H1 (cell line): ENCODE data around the gene RAB11FIP3. TPM values are rescaled to one million over a fixed set of nuclear protein-coding genes. Genes with fewer than 3 reads are reported as not detected.

Source experiments
- BACH1 ChIP-seq: IDR thresholded peaks from 2 replicates; pipeline ENCODE4 v1.6.1; 2012; ENCODE audit warnings: low read length, improper control_type of control experiment
- CBX8 ChIP-seq: fragments of 300-800, 300-1000 bp; sonication (generic); IDR thresholded peaks from 2 replicates; pipeline ENCODE4 v1.7.1; 2016; ENCODE audit warnings: low read depth, low read length, borderline replicate concordance
- FOSL1 ChIP-seq: IDR thresholded peaks from 2 replicates; pipeline ENCODE4 v1.6.1; 2011; ENCODE audit warnings: mild to moderate bottlenecking, low read depth, low read length, moderate library complexity; ENCODE audit not compliant: insufficient read depth
- GABPA ChIP-seq: IDR thresholded peaks from 2 replicates; pipeline ENCODE4 v1.6.1; 2011; ENCODE audit warnings: mild to moderate bottlenecking, low read length, moderate library complexity, borderline replicate concordance; ENCODE audit not compliant: insufficient read depth
- JUND ChIP-seq: IDR thresholded peaks from 2 replicates; pipeline ENCODE4 v1.6.1; 2011; ENCODE audit warnings: mild to moderate bottlenecking, improper control_type of control experiment, low read length
- KDM1A ChIP-seq: fragments of 200-600, 300-600 bp; sonication (generic); IDR thresholded peaks from 2 replicates; pipeline ENCODE4 v1.7.1; 2016; ENCODE audit warnings: mild to moderate bottlenecking, low read length, borderline replicate concordance
- NRF1 ChIP-seq: IDR thresholded peaks from 2 replicates; pipeline ENCODE4 v1.6.1; 2011; ENCODE audit warnings: mild to moderate bottlenecking, low read depth, low read length, improper control_type of control experiment
- POLR2AphosphoS5 ChIP-seq: IDR thresholded peaks from 2 replicates; pipeline ENCODE4 v1.6.1; 2011; ENCODE audit warnings: low read depth, low read length
- RFX5 ChIP-seq: IDR thresholded peaks from 2 replicates; pipeline ENCODE4 v1.6.1; 2011; ENCODE audit warnings: low read depth, low read length, improper control_type of control experiment, borderline replicate concordance
- RXRA ChIP-seq: IDR thresholded peaks from 2 replicates; pipeline ENCODE4 v1.6.1; 2011; ENCODE audit warnings: low read depth, mild to moderate bottlenecking, low read length, moderate library complexity; ENCODE audit not compliant: insufficient read depth
- SP2 ChIP-seq: IDR thresholded peaks from 2 replicates; pipeline ENCODE4 v1.6.1; 2012; ENCODE audit warnings: mild to moderate bottlenecking, low read length, inconsistent platforms
- SRF ChIP-seq: IDR thresholded peaks from 2 replicates; pipeline ENCODE4 v1.6.1; 2011; ENCODE audit warnings: mild to moderate bottlenecking, low read depth, low read length, moderate library complexity
- SUZ12 ChIP-seq: fragments of 200-600 bp; sonication (generic); IDR thresholded peaks from 2 replicates; pipeline ENCODE4 v1.6.1; 2012; ENCODE audit warnings: mild to moderate bottlenecking, inconsistent platforms, low read length, moderate library complexity, mixed read lengths
- TAF7 ChIP-seq: optimal IDR thresholded peaks from 2 replicates; pipeline ENCODE3; 2011; ENCODE audit warnings: low read depth, mild to moderate bottlenecking, inconsistent platforms, low read length, moderate library complexity, borderline replicate concordance
- TBP ChIP-seq: IDR thresholded peaks from 2 replicates; pipeline ENCODE4 v1.6.1; 2011; ENCODE audit warnings: low read depth, low read length, improper control_type of control experiment
- YY1 ChIP-seq: IDR thresholded peaks from 2 replicates; pipeline ENCODE4 v1.6.1; 2011; ENCODE audit warnings: low read depth, mild to moderate bottlenecking, low read length
- polyA plus RNA-seq, 7 experiments: library from polyadenylated mRNA; depleted of rRNA in 3 of 7; stranded (reverse) in 5 of 7; unstranded in 2 of 7; fragments of >200 nt in 5 of 7; fragments of 200-250 nt in 2 of 7; gene quantifications; 1 replicate in 5 of 7; 2 replicates in 1 of 7; 4 replicates in 1 of 7; pipeline versions ENCODE4 v1.2.1 to v1.2.3, GENCODE V29; 2011 to 2013; ENCODE audit warnings: missing spikeins in 2 of 7, mixed read lengths in 2 of 7
- total RNA-seq: library from RNA; stranded (reverse); fragmentation: NEBNext Ultra II Directional; extraction: Animal tissue kit (Norgen Biotek cat#: 25700); gene quantifications from 2 replicates; pipeline ENCODE4 v1.2.1, GENCODE V29; 2021
- TF ChIP-seq, protein P1 (sequence below), 3 experiments: IDR thresholded peaks; 1 replicate in 2 of 3; 2 replicates in 1 of 3; pipeline versions ENCODE4 v1.5.1 to v1.6.1; 2011; ENCODE audit warnings: low read length in 3 of 3, mild to moderate bottlenecking in 3 of 3, inconsistent platforms in 2 of 3, low read depth in 1 of 3, moderate library complexity in 1 of 3; ENCODE audit not compliant: insufficient read depth in 1 of 3; ENCODE audit errors: control extremely low read depth in 1 of 3

RAB11FIP3 gene
- total and polyA plus RNA-seq, 2 of the 8 experiments (the other 6 are each of a cell fraction or from before 2014, with no cell fraction given), result 9.3 to 35.2 TPM

DNA sequence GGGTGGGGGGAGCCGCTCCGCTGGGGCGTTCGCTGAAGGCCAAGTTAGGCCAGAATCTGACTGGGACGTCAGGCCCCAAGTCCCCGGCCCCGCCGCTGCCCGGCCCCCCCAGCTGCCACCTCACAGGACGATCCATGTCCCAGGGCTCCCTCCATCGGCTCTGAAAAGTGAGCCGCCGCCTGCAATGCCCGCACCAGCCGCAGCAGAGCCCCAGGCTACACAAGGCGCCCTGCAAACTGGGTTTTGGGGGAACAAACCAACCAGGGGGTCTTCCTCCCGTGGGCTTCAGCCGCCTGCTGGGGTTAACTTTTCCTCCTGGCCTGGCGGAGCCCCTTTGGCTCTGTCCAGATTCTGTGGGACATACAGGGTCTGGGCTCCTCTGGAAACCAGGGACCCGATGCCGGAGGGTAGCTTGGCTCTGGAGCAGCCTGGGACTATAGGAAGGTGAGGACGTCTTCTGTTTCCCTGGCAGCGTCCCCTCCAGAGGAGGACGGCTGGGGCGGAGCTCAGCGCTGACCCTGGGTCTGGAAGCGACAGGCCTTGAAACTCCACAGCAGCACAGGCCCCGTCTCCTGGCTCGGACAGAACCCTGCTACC is 27.6 kb upstream of the RAB11FIP3 start (continued):
- TF ChIP-seq NRF1, result no peak
- no peak for TF ChIP-seq RFX5
- TF ChIP-seq FOSL1, result no peak
- no peak for TF ChIP-seq BACH1
- TF ChIP-seq CBX8, result no peak
- no peak for TF ChIP-seq RXRA
- TF ChIP-seq, protein P1, sequence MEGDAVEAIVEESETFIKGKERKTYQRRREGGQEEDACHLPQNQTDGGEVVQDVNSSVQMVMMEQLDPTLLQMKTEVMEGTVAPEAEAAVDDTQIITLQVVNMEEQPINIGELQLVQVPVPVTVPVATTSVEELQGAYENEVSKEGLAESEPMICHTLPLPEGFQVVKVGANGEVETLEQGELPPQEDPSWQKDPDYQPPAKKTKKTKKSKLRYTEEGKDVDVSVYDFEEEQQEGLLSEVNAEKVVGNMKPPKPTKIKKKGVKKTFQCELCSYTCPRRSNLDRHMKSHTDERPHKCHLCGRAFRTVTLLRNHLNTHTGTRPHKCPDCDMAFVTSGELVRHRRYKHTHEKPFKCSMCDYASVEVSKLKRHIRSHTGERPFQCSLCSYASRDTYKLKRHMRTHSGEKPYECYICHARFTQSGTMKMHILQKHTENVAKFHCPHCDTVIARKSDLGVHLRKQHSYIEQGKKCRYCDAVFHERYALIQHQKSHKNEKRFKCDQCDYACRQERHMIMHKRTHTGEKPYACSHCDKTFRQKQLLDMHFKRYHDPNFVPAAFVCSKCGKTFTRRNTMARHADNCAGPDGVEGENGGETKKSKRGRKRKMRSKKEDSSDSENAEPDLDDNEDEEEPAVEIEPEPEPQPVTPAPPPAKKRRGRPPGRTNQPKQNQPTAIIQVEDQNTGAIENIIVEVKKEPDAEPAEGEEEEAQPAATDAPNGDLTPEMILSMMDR (IDR thresholded peaks at IDR 0.05; ENCODE audit: control extremely low read depth in 1 of 3, insufficient read depth in 1 of 3, low read depth in 1 of 3, low read length in 3 of 3), result peak in 2 of 3 experiments; percentile 13 to 28; a peak in 3 of 4 replicates
- peak; percentile 33; the same call in 1 of the 2 replicates for TF ChIP-seq SRF
- no peak for TF ChIP-seq KDM1A
- no peak for TF ChIP-seq POLR2AphosphoS5
- TF ChIP-seq TBP, result no peak
- no peak for TF ChIP-seq SUZ12
- no peak for TF ChIP-seq TAF7
- no peak for TF ChIP-seq YY1
- peak; percentile 26; the same call in 1 of the 2 replicates for TF ChIP-seq GABPA
- no peak for TF ChIP-seq JUND
- no peak for TF ChIP-seq SP2
- TF ChIP-seq, all 59 proteins: peak for 4
